ENCODE data around the gene PCBD1. TPM values are rescaled to one million over a fixed set of nuclear protein-coding genes. Genes with fewer than 3 reads are reported as not detected.

PCBD1 gene
- total and polyA plus RNA-seq, 9 donors, result 25.5 to 104 (median 60.6) TPM

DNA sequence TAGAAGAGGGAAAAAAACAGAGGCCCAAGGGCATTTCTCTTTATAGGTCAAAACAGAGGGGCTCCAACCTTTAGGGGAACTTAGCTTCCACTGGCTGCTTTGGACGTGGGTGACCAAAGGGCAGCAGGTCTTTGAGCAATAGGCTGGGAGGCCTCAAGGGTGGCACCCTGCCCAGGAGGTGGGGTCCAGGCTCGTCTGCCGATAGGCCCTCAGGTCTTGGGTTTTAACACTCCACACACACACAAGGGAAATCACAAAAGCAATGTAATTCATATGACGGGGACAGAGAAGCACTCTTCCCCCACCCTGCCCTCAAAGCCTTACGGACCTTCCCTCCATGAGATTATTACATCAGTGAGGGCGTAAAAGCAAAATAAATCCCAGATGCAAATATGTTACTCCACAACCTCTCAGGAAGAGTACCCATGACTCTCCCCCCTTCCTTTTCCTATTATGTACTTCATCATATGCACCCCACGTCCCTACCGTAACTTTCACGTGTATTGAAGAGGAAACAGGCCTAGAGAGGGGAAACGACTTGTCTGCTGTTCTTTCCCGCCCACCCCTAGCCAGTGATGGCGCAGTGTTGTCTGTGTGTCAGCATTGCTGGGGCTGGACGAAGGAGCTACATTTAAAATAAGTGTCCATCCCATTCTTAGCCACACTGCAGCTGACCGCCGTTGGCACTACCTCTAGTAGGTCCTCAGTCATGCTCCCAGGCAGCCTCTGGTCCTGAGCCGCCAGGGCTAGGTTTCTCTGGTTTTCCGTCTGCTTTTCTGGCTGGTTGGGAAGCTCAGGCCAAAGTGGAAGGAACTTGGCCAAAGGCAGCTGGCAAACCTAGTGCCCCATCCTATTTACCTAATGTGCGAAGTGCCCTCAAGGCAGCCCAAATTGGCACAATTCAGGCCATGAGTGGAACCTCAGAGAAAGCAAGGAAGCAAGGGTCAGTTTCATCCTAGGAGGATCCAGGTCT lies 2.1 kb downstream of the PCBD1 start:
- Histone ChIP-seq H3K4me1 (ENCODE audit: insufficient read depth) (peaks cover 9% of the 10 kb centered on the region), H3K9me3 (no peaks in the 10 kb centered on the region), H3K27ac (no peak overlapping the region), H3K27me3 (no peaks in the 10 kb centered on the region), H3K36me3 (no peaks in the 10 kb centered on the region), H3K4me3 (no peak overlapping the region)
- intact Hi-C loops (cut with DNase I), result loop anchor here in 2 of 4 donors (10.0 kb wide), 2 partner anchors 71 to 331 kb away; partner anchors contain the start of gene SGPL1 (in 1 of the 2)
- DNase-seq, result no peak
- TF ChIP-seq EP300 (IDR thresholded peaks at IDR 0.05) (no peak), POLR2A (IDR thresholded peaks at IDR 0.05) (no peak)
- TF ChIP-seq, protein P1, sequence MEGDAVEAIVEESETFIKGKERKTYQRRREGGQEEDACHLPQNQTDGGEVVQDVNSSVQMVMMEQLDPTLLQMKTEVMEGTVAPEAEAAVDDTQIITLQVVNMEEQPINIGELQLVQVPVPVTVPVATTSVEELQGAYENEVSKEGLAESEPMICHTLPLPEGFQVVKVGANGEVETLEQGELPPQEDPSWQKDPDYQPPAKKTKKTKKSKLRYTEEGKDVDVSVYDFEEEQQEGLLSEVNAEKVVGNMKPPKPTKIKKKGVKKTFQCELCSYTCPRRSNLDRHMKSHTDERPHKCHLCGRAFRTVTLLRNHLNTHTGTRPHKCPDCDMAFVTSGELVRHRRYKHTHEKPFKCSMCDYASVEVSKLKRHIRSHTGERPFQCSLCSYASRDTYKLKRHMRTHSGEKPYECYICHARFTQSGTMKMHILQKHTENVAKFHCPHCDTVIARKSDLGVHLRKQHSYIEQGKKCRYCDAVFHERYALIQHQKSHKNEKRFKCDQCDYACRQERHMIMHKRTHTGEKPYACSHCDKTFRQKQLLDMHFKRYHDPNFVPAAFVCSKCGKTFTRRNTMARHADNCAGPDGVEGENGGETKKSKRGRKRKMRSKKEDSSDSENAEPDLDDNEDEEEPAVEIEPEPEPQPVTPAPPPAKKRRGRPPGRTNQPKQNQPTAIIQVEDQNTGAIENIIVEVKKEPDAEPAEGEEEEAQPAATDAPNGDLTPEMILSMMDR (IDR thresholded peaks at IDR 0.05), result no peak
- WGBS, 3 donors, result 86 to 87% (median 86%) methylated on average over 18 of the region's 18 CpGs

DNA sequence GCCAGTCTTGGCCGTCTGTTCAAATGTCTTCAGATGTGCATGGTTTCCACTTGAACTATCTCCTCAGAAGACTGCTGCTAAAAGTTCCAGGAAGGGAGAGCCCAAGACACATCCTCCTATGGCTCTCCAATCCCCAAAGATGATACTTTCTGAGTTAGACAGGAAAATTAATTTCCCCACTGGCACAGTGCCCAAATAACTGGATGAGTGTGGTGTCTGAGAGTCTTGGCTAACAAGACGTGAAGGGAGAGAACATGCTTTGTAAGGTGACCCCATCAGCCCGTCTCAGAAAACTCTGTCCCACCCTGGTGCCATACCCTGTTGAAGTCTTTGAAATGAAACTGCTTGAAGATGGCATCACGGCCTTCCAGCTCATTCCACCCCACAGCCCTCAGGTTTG lies 2.9 kb downstream of the PCBD1 start:
- Histone ChIP-seq H3K9me3 (no peaks in the 10 kb centered on the region), H3K4me3 (no peak overlapping the region), H3K4me1 (ENCODE audit: insufficient read depth) (peaks cover 3% of the 10 kb centered on the region), H3K36me3 (no peaks in the 10 kb centered on the region), H3K27ac (no peak overlapping the region), H3K27me3 (no peaks in the 10 kb centered on the region)
- intact Hi-C loops (cut with DNase I), result loop anchor here in 2 of 4 donors (10.0 kb wide), 2 partner anchors 71 to 331 kb away; partner anchors contain the start of gene SGPL1 (in 1 of the 2)
- 78 to 84% (median 80%) methylated on average over 4 of the region's 4 CpGs for WGBS, 3 donors
- TF ChIP-seq EP300 (IDR thresholded peaks at IDR 0.05) (no peak), POLR2A (IDR thresholded peaks at IDR 0.05) (no peak)
- TF ChIP-seq, protein P1 (IDR thresholded peaks at IDR 0.05), result no peak
- DNase-seq, result no peak

DNA sequence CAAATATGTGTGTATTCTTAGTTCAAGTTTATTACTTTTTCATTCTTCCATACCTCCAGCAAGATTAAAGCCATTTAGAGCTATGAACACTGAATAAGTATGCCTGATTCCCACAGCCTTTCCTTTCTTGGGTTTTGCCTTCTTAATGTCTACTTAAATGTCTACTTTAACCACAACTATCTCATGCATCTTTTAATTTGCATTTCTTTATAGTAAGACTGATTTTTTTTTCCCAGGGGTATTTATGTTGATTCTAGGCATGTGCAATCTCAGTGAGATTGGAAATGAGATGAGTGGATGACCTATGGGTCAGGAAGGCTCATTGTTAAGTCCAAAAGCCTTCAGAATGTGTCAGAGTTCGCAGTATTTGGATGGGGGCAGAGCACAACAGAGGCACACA lies 3.6 kb downstream of the PCBD1 start:
- Histone ChIP-seq H3K4me3 (no peak overlapping the region), H3K27ac (no peak overlapping the region), H3K36me3 (no peaks in the 10 kb centered on the region), H3K9me3 (no peaks in the 10 kb centered on the region), H3K27me3 (no peaks in the 10 kb centered on the region), H3K4me1 (ENCODE audit: insufficient read depth) (peaks cover 2% of the 10 kb centered on the region)
- intact Hi-C loops (cut with DNase I), result loop anchor here in 3 of 4 donors (5.0 to 10.0 kb wide), 4 partner anchors 67 to 337 kb away; partner anchors contain the start of gene SGPL1 (in 2 of the 3)
- TF ChIP-seq, protein P1 (IDR thresholded peaks at IDR 0.05), result no peak
- TF ChIP-seq EP300 (IDR thresholded peaks at IDR 0.05) (no peak), POLR2A (IDR thresholded peaks at IDR 0.05) (no peak)
- 97 to 100% (median 100%) methylated on average over 1 of the region's 1 CpG for WGBS, 3 donors
- DNase-seq, result no peak

DNA sequence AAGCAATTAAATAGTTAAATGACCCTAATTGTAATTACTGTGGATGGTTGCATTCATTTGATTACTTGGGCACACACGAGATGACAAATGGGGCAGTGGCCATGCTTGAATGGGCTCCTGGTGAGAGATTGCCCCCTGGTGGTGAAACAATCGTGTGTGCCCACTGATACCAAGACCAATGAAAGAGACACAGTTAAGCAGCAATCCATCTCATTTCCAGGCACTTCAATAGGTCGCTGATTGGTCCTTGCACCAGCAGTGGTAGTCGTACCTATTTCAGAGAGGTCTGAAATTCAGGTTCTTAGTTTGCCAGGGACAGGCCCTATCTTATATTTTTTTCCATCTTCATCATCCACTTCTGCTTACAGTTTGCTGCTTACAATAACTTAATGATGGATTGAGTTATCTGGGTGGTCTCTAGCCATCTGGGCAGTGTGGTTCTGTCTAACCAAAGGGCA lies 8.3 kb downstream of the PCBD1 start:
- Histone ChIP-seq H3K27ac (no peak overlapping the region), H3K27me3 (no peaks in the 10 kb centered on the region), H3K9me3 (no peaks in the 10 kb centered on the region), H3K36me3 (no peaks in the 10 kb centered on the region), H3K4me3 (no peak overlapping the region), H3K4me1 (ENCODE audit: insufficient read depth) (no peaks in the 10 kb centered on the region)
- TF ChIP-seq, protein P1 (IDR thresholded peaks at IDR 0.05), result peak; percentile 65 to 82 (median 74)
- TF ChIP-seq POLR2A (IDR thresholded peaks at IDR 0.05), result no peak
- 5 to 8% (median 6%) methylated on average over 4 of the region's 4 CpGs for WGBS, 3 donors
- intact Hi-C loops (cut with DNase I), result loop anchor here in 3 of 4 donors (5.0 to 10.0 kb wide), 4 partner anchors 63 to 333 kb away; partner anchors contain the start of gene SGPL1 (in 2 of the 3)
- DNase-seq, result peak; percentile 63 to 76 (median 72)
